Measurements from ENCODE around the gene PANK1.
"Not testable (repeated sequence)": the region's sequence is repeated elsewhere in the genome, so short reads cannot be mapped to it uniquely, and the experiment has no call there.

PANK1 gene

DNA sequence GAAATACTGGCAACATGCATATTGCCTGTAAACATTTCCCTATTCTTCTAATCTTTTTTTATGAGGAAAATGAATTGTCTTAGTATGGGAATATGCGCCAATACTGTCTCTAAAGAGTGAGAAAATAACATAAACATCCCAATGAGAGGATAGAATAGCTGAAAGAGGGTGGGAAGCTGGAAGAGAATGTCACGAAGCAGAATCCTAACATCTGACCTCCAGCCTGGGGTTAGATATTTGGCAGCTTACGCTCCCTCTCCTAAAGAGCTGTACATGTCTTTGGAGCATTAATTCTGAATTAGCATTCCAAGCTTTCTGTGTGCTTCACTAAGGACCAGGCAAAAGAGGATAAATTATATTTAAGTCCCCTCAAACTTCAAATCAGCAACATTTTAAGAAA is 78.0 kb downstream of the PANK1 start:
- no peak for DNase-seq (ENCODE audit: low read depth)

DNA sequence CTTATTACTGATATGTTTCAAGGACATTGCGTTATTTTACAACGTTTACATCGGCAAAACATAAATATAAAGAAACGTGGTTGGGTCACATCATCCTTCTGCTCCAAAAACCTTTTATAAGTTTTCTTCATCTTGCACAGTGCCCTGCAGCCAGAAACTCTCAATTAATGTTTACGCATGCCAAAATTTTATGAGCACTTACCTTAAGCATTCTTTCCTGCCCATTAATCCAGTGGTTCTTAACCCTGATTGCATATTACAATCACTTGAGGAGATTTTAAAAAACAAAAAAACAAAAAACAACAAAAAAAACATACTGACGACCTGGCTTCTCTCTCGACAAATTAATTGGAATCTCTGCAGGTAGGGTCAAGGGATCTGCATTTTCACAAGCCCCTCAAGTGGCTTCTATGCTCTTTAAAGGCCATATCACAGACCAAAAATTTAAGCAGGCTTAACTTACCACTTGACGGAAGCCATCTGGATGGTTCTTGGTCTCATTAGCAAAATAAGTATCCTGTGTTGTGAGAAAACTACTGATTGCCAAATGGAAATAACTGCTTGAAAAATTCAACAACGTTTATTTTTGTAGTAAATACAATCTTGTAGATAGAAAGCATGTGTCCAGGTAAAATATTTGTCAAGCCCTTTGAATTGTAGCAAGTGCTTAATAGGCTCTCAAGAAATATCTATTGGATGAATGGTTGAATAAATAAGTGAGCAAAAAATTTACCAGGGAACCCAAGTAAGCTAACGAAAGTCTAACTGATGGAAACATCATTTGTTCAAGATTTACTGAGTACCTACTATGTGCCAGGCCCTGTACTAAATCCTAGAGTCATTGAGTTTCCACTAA is 78.7 kb downstream of the PANK1 start:
- no peak for DNase-seq (ENCODE audit: low read depth)

- no peak for DNase-seq (ENCODE audit: low read depth)
These were observed 79.9 kb downstream of the PANK1 start for GRCh38 chr10:89565180-89565579.

- DNase-seq (ENCODE audit: low read depth): peak; percentile 16
These were observed 81.1 kb downstream of the PANK1 start for GRCh38 chr10:89563861-89564478.

DNA sequence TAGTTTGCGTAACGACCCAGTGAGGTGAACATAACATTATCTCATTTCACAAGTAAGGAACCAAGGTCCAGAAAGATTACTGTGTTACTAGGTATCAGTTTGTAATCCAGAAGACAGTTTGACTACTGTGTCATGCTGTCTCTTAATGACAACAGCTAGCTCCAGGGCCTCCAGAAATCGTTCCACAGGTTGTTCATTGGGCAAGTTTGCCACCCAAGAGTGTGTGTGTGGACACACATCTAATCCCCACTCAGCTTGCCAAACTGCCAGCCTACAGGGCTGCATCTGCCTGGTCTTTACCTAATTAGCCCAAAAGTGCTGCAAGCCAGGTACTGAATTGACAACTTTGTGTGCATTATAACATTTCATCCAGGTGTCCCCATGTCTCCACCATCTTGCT is 81.7 kb downstream of the PANK1 start:
- no peak for DNase-seq (ENCODE audit: low read depth)

DNA sequence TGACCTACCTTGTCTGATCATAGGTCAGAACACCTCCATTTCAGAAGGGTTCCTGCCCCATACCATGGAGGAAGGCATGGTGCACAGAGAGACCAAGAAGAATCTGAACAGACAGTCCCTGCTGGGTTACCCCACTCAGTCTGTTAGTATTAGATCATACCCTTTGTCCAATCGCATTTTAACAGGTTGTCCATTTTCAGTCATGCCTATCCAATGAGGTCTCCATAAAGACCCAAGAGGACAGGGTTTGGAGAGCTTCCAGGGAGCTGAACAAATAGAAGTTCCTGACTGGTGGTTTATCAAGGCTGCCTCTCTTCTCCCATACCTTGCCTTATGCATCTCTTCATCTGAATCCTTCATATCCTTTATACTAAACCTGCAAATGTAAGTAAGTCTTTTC is 88.4 kb downstream of the PANK1 start:
- DNase-seq (ENCODE audit: low read depth): no peak

DNA sequence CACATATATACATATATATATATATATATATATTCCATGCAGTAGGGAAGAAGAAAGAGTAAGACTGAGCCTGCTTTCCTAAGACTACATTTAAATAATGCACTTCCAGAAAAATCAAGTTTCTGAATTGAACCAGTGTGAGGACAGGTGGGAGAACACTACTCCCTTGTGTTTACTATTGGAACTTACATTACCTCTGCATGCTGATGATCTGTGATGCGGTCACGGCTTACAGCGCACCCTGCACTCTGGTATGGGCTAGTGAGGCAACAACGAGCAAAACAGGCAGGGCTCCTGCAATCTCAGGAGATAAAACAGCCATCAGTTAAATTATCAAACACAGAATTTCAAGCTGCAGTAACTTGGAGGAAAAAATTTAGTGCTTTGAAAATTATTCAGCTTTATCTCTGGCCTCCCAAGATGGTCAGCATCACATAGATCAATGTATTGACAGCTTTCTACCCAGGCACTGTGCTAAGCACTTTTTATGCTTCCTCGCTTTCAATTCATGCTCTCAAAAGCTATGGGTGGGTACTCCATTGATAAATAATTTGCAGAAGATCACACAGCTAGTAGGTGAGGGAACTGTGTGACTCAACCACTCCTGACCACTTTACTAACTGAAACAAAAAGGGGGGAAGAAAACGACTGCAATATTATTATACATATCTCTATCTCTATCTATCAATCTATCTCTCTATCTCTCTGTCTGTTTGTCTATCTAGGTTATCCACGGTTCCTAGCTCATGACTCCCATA is 89.2 kb downstream of the PANK1 start:
- peak; percentile 20 for DNase-seq (ENCODE audit: low read depth)

GRCh38 chr10:89554433-89554832 is 90.6 kb downstream of the PANK1 start:
- no peak for DNase-seq (ENCODE audit: low read depth)

DNA sequence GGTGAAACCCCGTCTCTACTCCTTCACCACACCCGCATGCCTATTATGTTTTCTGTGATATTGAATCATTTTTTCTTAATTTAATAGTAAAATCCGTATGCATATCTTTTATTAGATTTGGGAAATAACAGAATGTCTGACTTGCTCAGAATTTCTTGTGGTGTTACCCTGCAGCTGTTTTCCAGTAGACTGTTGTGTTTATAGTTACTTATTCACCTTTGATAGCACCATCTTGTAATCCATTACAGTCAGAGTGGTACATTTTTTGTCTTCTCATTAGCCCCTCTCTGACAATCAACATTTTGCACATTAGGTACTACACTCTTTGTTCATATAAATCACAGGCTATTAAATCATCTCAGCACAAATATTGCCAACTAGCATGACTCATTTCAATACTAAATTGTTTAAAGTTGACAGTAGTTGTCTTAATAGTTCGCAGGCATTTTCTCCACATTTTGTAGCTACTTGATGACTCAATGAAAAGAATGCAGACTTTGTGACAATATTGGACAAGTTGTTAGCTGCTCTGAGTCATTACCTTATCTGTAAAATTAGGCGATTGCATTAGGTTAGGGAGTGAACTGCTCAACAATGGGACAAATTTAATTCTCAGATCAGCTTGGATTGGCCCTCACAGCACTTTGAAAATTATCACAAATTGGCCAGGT is 91.8 kb downstream of the PANK1 start:
- peak; percentile 87 for DNase-seq (ENCODE audit: low read depth)

- no peak for DNase-seq (ENCODE audit: low read depth)
These were observed 92.8 kb downstream of the PANK1 start for GRCh38 chr10:89552213-89552612.

DNA sequence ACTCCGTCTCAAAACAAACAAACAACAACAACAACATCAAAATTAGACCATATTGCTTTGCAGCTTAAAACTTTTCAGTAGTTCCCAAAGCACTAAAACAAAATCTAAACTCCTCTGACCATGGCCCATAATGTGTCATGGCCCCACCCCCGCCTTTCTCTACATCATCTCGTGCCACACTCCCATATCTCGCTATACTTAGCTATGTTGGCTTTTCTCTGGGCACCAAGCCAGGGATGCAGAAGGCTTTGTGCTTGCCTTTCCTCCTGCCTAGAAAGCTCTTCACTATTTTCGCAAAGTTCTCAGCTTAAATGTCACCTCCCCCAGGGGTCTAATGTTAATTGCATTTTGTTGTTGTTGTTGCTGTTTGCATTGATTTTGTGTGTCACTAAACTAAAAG is 94.5 kb downstream of the PANK1 start:
- DNase-seq (ENCODE audit: low read depth): no peak

- no peak for DNase-seq (ENCODE audit: low read depth)
These were observed 95.5 kb downstream of the PANK1 start for GRCh38 chr10:89549510-89549909.

- DNase-seq (ENCODE audit: low read depth): no peak
These were observed 96.4 kb downstream of the PANK1 start for GRCh38 chr10:89548673-89549072.

DNA sequence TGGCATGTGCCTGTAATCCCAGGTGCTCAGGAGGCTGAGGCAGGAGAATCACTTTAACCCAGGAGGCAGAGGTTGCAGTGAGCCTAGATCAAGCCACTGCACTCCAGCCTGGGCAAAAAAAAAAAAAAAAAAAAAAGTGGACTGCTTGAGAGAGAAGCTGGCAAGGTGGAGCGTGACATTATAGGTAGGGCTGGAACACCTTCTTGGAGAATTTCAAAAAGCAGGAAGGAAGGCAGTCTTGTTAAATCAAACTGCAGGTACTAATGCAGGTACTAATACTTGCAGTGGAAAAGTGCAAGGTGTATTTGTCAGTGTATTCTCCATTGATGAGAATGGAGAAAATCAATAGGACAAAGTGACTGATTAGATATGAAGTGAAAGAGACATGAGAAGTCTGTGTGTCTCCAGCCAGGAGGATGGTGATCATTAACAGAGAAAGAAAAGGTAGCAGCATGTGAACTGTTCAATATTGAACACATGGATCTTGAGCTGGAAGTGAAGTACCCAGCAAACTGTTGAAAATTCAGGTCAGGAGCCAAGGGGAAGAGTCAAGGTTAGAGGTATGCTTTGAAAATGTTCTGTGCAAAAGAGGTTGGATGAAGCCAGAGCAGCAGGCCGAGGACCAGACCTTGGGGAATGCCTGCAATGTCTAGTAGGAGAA is 97.1 kb downstream of the PANK1 start:
- DNase-seq (ENCODE audit: low read depth): no peak

DNA sequence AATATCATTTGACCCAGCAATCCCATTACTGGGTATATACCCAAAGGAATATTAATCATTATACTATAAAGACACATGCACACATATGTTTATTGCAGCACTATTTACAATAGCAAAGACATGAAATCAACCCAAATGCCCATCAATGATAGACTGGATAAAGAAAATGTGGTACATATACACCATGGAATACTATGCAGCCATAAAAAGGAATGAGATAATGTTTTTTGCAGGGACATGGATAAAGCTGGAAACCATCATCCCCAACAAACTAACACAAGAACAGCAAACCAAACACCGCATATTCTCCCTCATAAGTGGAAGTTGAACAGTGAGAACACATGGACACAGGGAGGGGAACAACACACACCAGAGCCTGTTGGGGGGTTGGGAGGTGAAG is 98.4 kb downstream of the PANK1 start:
- not testable (repeated sequence) for DNase-seq (ENCODE audit: low read depth)

DNA sequence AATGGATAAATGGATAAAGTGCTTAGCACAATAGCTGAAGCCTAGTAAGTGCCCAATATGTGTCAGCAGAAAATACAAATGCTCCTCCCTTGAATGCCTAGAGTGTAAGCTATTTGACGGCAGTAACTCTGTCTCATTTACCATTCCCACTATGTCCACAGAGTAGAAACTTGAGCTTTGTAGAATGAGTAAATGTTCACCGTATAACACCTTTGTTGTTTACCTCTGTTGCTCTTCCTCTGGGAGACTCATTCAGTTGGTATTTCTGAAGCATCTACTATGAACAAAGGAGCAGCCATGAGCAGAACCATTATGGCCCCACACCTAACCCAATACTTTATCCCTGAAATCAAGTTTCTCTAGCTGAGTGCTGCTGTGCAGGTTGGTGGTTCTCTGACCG is 101.2 kb downstream of the PANK1 start:
- DNase-seq (ENCODE audit: low read depth): no peak

- DNase-seq (ENCODE audit: low read depth): no peak
These were observed 104.6 kb downstream of the PANK1 start for GRCh38 chr10:89540420-89540949.

DNA sequence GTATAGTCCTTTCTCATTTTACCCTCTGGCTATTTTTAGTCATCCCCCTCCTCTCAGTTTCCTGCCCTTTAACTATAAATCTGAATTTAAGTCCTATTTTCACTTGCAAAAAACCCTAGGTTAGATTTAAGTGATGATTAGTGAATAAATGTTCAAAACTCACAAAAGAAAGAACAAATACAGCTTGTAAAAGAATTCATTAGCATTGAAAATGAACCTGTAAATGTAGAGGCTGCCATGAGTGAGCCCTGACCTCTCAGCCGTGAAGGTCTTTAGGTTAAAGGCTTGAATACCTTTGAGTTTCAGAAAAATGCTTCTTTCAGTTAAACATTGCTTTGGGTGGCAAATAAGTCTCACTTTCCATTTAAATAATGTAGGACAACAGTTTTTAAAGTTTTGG is 107.7 kb downstream of the PANK1 start:
- DNase-seq (ENCODE audit: low read depth): no peak

- DNase-seq (ENCODE audit: low read depth): no peak
These were observed 109.1 kb downstream of the PANK1 start for GRCh38 chr10:89536013-89536354.

- no peak for DNase-seq (ENCODE audit: low read depth)
These were observed 109.7 kb downstream of the PANK1 start, which contains the start of gene SLC16A12 for GRCh38 chr10:89535171-89536012. Gene SLC16A12, minus strand, starts transcription at chr10:89535594. Its CDS starts 73,016 bp downstream, at chr10:89462578.

GRCh38 chr10:89534826-89535166 is 110.2 kb downstream of the PANK1 start:
- DNase-seq (ENCODE audit: low read depth): no peak
